NOMO-1 (cell line): Measurements from ENCODE around the gene TRIM24.

ENCODE experiments used
- DNase-seq, 2 experiments: peaks; one replicate each; lab custom pipeline; 2025; ENCODE audit not compliant: unreplicated experiment in 2 of 2; lab: John Stamatoyannopoulos, UW

TRIM24 gene

DNA sequence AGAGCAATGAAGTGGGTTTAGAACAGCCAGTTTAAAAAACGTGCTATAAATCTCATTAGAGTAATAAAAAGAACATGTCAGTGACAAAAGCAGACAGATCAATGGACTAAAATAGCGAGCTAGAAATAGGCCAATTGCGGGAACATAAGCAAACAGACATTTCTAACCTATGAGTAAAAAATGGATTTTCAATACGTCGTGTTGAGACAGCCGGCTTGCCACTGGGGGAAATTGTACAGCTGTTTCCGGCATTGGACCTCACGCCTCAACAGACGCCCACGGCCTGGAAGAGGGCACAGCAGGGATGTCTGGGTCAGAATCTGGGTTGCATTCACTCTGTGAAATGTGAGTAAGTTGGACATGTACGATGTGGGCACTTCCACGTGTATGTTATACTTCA lies 148.2 kb downstream of the TRIM24 start:
- no peak for DNase-seq

DNA sequence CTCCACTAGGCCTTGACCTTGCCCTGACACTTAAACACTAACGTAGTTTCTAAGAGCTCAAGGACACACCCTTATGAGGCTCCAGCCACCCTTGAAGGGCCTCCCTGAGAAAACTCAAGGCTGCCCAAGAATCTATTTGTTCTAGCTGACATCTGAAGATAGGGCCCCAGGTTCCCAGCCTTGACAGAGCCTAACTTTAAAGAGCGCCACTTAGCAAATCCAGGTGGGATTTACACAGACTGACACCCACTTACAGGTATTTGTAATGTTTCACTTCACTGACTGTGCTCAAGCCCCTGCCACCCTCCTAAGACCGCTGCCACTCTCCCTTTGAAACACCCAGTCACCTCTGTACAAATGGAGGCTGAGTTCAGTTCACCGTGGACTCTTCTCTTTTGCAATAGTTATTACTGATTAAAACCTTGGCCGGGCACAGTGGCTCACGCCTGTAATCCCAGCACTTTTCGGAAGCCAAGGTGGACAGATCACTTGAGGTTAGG lies 150.7 kb downstream of the TRIM24 start:
- no peak for DNase-seq

DNA sequence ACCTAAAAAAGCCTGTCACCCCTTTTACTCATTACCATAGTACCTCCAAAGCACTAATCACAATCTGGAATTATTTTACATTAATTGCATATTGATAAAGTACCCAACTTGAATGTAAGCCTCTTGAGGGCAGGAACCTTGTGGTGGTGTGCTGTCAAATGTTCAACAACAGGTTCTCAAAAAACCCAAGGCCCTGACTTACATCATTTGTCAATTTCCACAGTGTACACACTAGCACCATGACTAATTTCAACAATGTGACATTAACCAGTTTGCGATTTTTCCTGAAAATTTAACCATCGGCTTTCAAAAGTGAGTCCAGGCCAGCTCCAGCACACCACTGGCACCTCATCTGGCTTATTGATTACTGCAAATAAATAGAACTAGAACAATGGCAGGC lies 153.6 kb downstream of the TRIM24 start:
- DNase-seq, result no peak

DNA sequence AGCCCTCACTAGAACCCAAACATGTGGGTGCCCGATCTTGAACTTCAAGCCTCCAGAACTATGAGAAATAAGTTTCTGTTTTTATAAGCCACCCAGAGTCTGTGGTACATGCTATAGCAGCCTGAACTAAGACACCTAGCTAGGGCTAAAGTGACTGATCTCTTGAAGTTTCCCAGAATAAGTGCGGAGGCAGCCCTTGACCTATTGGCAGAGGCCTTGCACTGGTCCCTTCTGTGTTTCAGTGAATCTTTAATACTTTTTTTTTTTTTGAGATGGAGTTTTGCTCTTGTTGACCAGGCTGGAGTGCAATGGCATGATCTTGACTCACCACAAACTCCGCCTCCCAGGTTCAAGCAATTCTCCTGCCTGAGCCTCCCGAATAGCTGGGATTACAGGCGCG lies 156.0 kb downstream of the TRIM24 start:
- no peak for DNase-seq

DNA sequence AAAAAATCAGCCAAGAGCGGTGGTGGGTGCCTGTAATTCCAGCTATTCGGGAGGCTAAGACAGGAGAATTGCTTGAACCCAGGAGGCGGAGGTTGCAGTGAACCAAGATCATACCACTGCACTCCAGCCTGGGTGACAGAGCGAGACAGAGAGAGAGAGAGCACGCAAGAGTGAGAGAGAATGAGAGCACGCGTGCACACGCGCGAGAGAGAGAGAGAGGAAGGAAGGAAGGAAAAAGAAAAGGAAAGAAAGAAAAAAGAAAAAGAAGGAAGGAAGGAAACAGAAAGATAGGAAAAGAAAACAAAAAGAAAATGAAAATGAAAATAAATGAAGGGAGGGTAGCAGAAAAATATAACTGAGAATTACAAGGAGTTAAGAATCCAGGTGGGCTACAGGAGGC lies 158.4 kb downstream of the TRIM24 start:
- DNase-seq, result no peak

DNA sequence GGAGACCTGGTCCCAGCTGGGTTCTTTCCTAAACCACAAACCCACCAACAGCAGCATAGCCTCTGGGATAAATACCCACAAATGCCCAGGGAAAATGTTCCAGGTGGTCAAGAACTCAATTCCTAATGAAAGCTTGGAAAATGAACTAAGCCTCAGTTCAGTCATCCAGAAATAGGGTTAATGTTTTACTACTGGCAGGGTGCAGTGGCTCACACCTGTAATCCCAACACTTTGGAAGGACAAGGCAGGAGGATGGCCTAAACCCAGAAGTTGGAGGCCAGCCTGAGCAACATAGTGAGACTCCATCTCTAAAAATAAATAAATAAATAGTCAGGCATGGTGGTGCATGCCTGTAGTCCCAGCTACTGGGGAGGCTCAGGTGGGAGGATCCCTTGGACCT lies 158.9 kb downstream of the TRIM24 start:
- DNase-seq, result no peak

DNA sequence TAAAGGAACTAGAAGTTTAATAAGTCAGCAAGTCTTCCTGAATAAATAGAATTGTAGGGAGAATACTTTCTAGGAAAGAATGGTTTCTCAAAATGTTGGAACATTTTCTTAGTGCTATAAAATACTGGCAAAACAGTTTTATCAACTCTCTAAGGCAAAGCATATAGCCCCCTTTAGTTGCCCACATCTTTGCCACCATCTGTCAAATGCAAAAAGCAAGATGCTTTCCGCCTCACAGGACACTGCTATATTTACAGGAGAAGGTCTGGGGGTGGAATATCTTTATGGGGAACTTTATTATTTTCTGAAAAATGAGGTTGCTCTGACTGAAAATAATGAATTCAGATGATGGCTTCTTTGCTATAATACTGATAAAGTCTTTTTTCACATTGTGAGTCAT lies 162.8 kb downstream of the TRIM24 start:
- DNase-seq, result no peak

DNA sequence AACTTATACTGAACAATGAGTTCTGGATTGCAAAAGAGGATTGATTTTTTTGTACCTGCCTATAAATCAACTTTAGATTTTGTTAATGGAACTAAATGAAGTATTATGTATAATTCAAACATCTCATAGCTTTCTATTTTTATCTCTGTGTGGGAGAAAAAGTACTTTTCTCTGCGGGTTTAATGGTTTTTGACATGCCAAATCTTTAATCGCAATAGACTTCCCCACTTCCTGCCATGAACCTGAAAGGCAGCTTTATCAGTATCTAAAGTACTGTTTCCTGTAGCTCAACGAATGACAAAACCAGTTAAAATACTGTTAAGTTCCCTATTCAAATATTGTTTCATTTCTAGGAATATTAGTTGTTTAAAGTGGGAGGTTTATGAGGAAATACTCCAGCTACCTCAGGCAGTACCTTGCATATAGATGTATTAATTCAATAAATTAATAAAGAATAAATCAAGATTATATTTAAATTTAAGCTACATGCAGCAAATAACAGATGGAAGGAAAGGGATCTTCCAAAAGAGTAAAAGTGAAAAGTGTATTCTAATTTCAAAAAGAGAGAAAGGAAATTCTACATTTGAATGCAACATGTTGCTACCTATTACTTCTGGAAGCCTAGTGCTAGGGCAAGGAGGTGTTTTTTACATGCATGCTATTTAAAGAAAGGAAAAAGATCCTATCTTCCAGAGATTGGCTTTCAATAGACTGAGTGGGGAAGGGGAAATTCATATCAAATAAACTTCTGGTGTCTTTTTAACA lies 165.2 kb downstream of the TRIM24 start:
- DNase-seq, result no peak

DNA sequence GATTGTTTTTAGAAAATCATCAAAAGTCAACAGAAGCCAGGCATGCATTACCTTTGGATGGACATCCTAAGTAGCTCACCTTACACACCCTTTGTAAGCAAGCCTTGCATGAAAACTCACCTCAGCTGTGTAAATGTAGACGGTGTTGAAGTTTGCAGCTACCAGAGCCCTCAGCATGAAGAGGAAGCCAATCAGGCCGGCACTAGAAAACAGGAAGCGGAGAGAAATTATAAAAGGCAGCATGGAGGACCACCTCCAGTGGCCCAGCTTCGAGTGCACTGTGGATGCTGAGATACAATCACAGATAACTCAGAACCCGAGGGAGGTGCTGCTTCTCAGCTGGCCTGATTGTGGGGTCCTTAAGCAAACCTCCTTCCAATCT lies 165.8 kb downstream of the TRIM24 start:
- peak; percentile 16 to 31 for DNase-seq

DNA sequence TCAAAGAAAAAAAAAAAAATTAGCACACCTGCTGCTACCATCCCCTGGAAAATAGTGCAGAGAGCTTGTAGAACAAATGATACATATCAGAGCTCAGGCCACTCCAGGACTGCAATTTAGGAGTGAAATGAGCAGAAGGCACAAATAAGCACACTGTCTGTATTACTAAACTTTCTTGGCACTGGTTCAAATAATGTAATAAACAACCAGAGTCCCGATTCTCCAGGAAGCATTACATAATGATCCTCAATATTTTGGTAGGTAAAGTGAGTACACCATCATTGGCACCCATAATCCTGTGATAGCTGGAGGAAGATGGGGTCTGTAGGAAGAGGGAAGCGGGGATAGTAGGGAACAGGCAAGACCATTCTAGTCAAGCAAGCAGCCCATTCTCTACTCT lies 166.8 kb downstream of the TRIM24 start:
- no peak for DNase-seq

DNA sequence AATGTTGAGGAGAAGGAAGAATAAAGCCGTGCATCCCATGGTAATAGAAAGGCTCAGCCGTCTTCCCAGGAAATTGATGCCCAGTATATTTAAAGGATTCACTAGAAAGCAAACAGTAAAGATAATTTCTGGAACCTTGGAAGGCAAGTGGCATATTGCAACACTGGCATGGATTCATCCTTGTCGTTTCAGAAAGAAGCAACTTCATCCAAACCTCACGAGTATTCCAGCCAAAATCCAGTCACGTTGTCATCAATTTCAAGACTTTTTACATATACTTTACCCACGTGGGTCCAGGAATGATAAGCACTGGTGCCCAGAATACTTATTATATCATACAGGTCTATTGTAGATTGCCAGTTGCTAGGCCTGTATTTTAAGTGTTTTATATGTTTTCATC lies 167.3 kb downstream of the TRIM24 start:
- DNase-seq, result no peak

DNA sequence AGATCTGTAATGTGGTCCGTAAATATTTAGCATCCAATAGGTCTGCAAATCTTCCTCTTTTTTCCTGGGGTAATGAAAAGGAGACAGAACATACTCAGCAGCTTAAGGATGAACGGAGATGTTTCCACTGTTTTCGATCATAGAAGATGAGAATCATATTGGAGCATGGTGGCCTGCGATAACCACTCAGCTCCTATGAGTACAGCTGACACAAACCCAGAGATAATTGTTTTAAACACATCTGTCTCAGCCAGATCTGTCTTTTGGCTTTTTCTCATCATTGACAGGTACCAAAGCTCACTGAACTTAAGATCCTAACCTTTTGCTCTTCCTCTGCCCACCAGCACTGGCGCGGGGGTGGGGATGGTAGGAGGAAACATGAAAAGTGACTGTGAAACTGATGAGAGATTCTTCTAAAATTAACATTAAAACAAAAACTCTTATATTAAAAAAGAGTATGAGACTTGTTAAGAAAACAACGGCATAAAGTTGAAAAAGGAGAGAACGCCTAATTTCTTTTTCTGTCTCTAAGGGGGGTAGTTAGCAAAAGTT lies 170.1 kb downstream of the TRIM24 start:
- no peak for DNase-seq

DNA sequence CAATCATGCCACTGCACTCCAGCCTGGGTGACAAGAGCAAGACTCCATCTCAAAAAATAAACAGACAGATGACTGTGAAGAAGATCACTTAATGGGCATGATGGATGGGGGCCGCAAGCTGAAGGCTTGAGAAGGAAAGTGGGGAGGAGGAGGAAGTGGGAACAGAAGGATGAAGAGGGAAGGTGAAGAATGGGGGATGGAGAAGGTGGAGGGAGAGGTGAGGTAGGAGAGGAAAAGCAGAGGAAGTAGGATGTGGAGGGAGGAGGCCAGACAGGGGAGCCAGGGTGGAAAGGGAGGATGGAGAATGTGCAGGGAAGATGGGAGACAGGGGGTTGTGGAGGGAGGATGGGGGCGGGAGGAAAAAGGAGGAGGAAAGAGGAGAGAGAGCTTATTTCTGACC lies 172.3 kb downstream of the TRIM24 start:
- DNase-seq, result no peak

DNA sequence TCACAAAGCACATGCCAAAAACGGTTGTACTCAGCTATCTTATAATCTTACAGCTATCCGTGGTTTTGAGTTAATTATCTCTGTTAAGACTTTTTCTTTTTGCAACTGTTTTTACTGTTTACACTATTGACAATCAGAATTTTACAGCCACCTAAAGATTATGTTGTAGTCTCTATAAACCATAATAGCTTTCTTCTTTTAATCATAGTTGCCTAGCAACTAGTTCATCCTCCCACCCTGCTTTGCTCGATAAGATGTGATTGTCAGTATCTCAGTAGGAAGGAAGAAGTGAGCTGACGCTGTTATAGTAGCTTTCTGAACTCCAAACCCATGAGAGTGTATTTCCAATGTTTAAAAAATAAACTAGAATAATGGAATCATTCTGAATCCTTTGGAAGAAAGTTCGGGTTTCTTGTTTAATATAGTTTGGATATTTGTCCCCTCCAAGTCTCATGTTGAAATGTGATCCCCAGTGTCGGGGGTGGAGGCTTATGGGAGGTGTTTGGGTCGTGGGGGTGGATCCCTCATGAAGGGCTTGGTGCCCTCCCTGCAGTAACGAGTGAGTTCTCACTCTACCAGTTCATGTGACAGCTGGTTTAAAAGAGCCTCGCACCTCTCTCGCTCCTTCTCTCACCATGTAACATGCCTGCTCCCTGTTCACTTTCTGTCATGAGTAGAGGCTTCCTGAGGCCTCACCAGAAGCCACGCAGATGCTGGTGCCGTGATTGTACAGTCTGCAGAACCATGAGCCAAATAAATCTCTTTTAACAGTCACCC lies 173.0 kb downstream of the TRIM24 start:
- DNase-seq, result no peak
